Fibroblast of mammary gland (primary cell): ENCODE measurements around the gene USP22.

Experiments used
- DNase-seq: peaks from one replicate; pipeline ENCODE4 v3.0.0-alpha.2; 2010; ENCODE audit warnings: low read depth
- H3K4me3 ChIP-seq: 2 replicates; pipeline ENCODE4 v1.5.1; 2011; ENCODE audit warnings: low read depth, mild to moderate bottlenecking, low read length, moderate library complexity; ENCODE audit not compliant: control insufficient read depth
- TF ChIP-seq, protein P1 (sequence below): conservative IDR thresholded peaks from 2 replicates; pipeline ENCODE4 v1.5.1; 2011; ENCODE audit warnings: low read depth, low read length, inconsistent platforms; ENCODE audit not compliant: control insufficient read depth, insufficient read depth

USP22 gene

DNA sequence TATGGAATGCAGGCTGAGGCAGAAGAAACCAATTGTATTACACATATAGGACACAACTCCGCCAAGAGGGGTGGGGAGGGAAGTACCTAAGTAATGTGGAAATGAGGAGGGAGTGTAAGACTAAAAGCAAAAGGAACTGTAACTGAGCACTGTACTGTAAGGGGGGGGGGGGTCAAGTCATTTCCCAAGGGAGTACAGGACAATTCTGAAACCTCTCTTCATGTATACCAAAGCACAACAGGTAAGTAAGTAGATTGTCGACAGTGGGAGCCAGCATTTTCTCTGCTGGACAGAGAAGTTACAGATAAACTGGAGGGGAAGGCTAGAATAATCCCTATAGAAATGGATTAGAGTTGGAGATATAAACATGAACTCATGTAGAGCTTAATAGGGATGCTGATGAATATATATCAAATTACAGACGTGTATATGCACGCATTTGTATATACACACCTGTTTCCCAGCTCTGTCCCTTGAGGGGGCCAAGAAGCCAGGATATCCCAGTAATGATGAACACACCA is 6.4 kb downstream of the USP22 start:
- TF ChIP-seq, protein P1, sequence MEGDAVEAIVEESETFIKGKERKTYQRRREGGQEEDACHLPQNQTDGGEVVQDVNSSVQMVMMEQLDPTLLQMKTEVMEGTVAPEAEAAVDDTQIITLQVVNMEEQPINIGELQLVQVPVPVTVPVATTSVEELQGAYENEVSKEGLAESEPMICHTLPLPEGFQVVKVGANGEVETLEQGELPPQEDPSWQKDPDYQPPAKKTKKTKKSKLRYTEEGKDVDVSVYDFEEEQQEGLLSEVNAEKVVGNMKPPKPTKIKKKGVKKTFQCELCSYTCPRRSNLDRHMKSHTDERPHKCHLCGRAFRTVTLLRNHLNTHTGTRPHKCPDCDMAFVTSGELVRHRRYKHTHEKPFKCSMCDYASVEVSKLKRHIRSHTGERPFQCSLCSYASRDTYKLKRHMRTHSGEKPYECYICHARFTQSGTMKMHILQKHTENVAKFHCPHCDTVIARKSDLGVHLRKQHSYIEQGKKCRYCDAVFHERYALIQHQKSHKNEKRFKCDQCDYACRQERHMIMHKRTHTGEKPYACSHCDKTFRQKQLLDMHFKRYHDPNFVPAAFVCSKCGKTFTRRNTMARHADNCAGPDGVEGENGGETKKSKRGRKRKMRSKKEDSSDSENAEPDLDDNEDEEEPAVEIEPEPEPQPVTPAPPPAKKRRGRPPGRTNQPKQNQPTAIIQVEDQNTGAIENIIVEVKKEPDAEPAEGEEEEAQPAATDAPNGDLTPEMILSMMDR = no peak
- H3K4me3 ChIP-seq = no peak overlapping the region
- peak; percentile 46 for DNase-seq

DNA sequence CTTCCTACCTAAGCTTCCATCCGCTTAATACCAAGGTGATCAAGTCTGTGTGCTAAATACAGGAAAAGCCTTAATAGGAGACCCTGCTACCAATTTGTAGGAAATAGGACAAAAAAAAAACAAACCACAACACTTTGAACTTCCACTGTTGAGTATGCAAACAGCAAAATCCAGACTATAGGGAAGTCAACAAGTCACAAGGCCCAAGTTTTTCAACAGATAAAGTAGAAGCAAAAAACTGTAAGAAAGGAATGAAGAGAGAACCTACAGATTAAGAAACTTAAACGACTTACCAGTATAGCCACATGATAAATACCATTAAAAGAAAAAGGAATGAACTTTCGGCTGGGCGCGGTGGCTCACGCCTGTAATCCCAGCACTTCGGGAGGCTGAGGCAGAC is 7.4 kb downstream of the USP22 start:
- no peak for DNase-seq
- H3K4me3 ChIP-seq = no peak overlapping the region
- TF ChIP-seq, protein P1 = no peak

DNA sequence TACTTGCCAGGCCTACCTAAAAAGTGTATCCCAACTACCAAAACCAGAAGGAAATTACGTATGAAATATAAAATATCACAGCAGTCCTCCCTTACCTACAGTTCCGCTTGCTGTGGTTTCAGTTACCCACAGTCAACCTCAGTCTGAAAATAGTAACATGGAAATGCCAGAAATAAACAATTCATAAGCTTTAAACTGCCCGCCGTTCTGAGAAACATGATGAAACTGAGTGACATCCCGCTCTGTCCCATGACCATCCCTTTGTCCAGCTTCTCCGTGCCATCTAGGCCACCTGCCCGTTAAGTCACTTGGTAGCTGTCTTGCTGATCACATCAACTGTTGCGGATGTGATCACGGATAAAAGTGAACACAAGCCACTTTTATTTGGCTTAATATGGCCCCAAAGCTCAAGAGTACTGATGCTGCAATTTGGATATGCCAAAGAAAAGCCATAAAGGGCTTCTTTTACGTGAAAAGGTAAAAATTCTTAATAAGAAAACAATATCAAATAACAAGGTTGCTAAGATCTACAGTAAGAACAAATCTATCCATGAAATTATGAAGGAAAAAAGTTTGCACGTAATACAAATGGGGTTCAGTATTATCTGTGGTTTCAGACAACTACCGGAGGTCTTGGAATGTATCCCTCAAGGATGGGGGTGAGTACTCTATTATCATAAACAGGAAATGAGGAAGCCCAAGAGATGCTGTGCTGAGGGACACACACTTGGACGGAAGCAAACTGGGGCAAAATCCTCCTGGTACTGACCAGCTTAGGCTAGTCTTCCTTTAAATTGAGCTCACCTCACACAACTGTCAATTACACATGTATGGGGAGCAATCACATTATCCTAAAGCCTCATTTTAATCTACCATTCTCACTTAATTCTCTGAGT is 8.2 kb downstream of the USP22 start:
- TF ChIP-seq, protein P1 = no peak
- H3K4me3 ChIP-seq = no peak overlapping the region
- DNase-seq = peak; percentile 34

DNA sequence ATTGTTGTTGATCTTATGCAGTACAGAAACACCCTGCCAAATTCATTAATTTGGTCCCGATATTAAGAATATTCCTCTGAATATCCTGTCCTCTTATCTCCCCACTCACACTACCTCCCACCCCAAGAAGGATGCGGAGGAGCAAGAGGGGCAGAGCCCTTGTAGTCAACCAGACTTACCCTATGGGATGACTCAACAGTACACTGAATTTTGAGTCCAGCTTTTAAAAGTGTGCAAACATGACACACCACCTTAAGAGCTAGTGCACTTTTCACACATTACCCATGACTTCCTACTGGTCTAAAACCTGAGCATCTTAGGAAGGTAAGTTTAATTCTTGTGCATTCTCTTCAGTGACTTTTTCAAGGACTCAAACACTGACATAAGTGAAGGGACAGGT is 9.5 kb downstream of the USP22 start:
- TF ChIP-seq, protein P1 = no peak
- peak; percentile 63 for DNase-seq

DNA sequence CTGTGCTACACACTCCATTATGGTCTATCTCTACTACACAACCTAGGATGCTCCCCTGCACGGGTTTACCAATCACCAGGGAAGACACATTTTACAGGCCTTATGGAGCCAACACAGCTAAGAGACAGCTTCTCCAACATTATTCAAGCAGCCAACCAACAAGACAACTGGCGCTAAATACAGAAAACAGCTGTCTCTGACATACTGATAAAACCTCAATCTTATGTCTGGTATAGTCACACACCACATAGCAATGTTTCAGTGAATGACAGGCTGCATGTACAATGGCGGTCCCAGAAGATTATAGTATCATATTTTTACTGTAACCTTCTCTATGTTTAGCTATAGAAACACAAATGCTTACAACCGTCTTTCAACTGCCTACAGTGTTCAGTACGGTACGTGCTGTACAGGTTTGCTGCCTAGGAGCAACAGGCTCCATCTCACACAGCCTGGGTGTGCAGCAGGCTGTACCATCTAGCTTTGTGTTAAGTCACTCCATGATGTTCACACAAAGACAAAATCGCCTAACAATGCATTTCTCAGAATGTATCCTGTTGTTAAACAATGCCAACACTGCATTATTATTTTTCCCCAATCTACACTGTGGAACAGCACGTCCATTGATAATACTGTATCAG is 10.9 kb downstream of the USP22 start:
- TF ChIP-seq, protein P1 = no peak
- H3K4me3 ChIP-seq = no peak overlapping the region
- DNase-seq = no peak

More for the DNA sequence above, 9.5 kb downstream of the USP22 start:
- no peak overlapping the region for H3K4me3 ChIP-seq

DNA sequence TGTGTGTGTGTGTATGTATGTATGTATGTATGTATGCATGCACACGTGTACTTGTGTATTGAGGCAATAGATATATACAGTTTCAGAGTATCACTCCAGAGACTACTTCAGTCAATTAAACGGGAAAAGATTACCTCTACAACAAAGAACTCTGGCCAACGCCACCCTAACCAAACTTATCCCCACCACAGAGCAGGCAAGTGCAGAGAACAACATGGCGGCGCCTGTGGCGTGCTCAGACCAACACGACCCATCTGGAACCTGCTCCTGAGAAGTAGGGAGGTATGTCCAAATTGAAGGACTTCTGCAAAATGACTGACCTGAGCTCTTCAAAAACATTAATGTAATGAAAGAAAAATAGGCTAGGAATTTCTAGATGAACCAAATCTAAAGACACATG is 12.4 kb downstream of the USP22 start:
- TF ChIP-seq, protein P1 = no peak
- no peak for DNase-seq
- no peak overlapping the region for H3K4me3 ChIP-seq
